Activated CD8-positive, alpha-beta T cell treated with anti-CD3 and anti-CD28 coated beads, Interleukin-2, amount 10 ng/mL, durations not matched to agents 7 days and 5 days (primary cell): ENCODE data around the gene CSNK1D. TPM values are rescaled to one million over a fixed set of nuclear protein-coding genes. Genes with fewer than 3 reads are reported as not detected.

Source experiments
- ATAC-seq: fragments of 150-1000 bp; cut with Tn5 transposase; one replicate; pipeline ENCODE4 v1.10.0; 2021; ENCODE audit warnings: moderate library complexity
- CTCF ChIA-PET: fragments of 350-600 bp; sonication (Branson Sonifier 250); formaldehyde crosslinking; loops from one replicate; lab custom pipeline; 2021; ENCODE audit warnings: antibody characterized with exemption; lab: Charles Lee
- POLR2A ChIA-PET: fragments of 350-600 bp; sonication (Branson Sonifier 250); formaldehyde crosslinking; loops from one replicate; lab custom pipeline; 2021; ENCODE audit warnings: antibody characterized with exemption; lab: Charles Lee
- DNase-seq: peaks from one replicate; pipeline ENCODE4 v3.0.0-alpha.2; 2020
- H3K27ac Mint-ChIP-seq: one replicate; pipeline ENCODE4 v1.8.0; 2021; ENCODE audit warnings: mild to moderate bottlenecking, mixed read lengths
- H3K27me3 Mint-ChIP-seq: one replicate; pipeline ENCODE4 v1.8.0; 2021; ENCODE audit warnings: low read depth, mixed read lengths
- H3K36me3 Mint-ChIP-seq: one replicate; pipeline ENCODE4 v1.8.0; 2021; ENCODE audit warnings: low read depth, mixed read lengths
- H3K4me1 Mint-ChIP-seq: one replicate; pipeline ENCODE4 v1.8.0; 2021; ENCODE audit warnings: low read depth, mixed read lengths
- H3K4me3 Mint-ChIP-seq: one replicate; pipeline ENCODE4 v1.8.0; 2021; ENCODE audit warnings: mild to moderate bottlenecking, mixed read lengths
- H3K9me3 Mint-ChIP-seq: one replicate; pipeline ENCODE4 v1.8.0; 2022; ENCODE audit warnings: mixed read lengths; ENCODE audit not compliant: insufficient read depth
- total RNA-seq, 2 experiments: library from RNA; stranded (reverse); gene quantifications; one replicate each; pipeline ENCODE4 v1.2.3, GENCODE V29; 2021

CSNK1D gene
- total RNA-seq, 2 experiments from 2014 or later: 99.5 to 111 TPM

- ATAC-seq (no peak), DNase-seq (no peak)
- no peak overlapping the region for H3K27ac Mint-ChIP-seq
- peaks cover 2% of the 10 kb centered on the region for H3K27me3 Mint-ChIP-seq
- POLR2A ChIA-PET: no interaction called here
- peaks cover 24% of the 10 kb centered on the region for H3K4me1 Mint-ChIP-seq
- no peaks in the 10 kb centered on the region for H3K36me3 Mint-ChIP-seq
- H3K9me3 Mint-ChIP-seq: no peaks in the 10 kb centered on the region
- CTCF ChIA-PET: interaction anchor here (1.2 to 1.4 kb wide), 3 partner anchors 14 to 16 kb away, joined by 3 to 7 read pairs (median 6); no protein-coding TSS in a partner anchor
- H3K4me3 Mint-ChIP-seq: no peak overlapping the region
Observed at GRCh38 chr17:82219753-82220709, 53.5 kb downstream of the CSNK1D start.

- ChIA-PET CTCF (interaction anchor here (1.2 kb wide), 1 partner anchor 13 kb away, joined by 3 read pairs; no protein-coding TSS in a partner anchor), POLR2A (no interaction called here)
- no peaks in the 10 kb centered on the region for H3K36me3 Mint-ChIP-seq
- ATAC-seq: no peak
- H3K4me1 Mint-ChIP-seq: peaks cover 32% of the 10 kb centered on the region
- no peak overlapping the region for H3K4me3 Mint-ChIP-seq
- no peak overlapping the region for H3K27ac Mint-ChIP-seq
- peaks cover 2% of the 10 kb centered on the region for H3K27me3 Mint-ChIP-seq
- DNase-seq: no peak
- H3K9me3 Mint-ChIP-seq: no peaks in the 10 kb centered on the region
Observed at GRCh38 chr17:82219083-82219482, 54.4 kb downstream of the CSNK1D start.

GRCh38 chr17:82218349-82219075 lies 55.0 kb downstream of the CSNK1D start:
- peaks cover 2% of the 10 kb centered on the region for H3K27me3 Mint-ChIP-seq
- no peak overlapping the region for H3K4me3 Mint-ChIP-seq
- no peak for ATAC-seq
- no peak overlapping the region for H3K27ac Mint-ChIP-seq
- no peak for DNase-seq
- H3K4me1 Mint-ChIP-seq: peaks cover 36% of the 10 kb centered on the region
- POLR2A ChIA-PET: no interaction called here
- H3K9me3 Mint-ChIP-seq: no peaks in the 10 kb centered on the region
- H3K36me3 Mint-ChIP-seq: no peaks in the 10 kb centered on the region
- CTCF ChIA-PET: interaction anchor here (1.2 kb wide), 2 partner anchors 12 to 18 kb away, joined by 3 read pairs; no protein-coding TSS in a partner anchor

- no peak overlapping the region for H3K4me3 Mint-ChIP-seq
- H3K27ac Mint-ChIP-seq: no peak overlapping the region
- no peaks in the 10 kb centered on the region for H3K9me3 Mint-ChIP-seq
- no peaks in the 10 kb centered on the region for H3K36me3 Mint-ChIP-seq
- no peak for ATAC-seq
- CTCF ChIA-PET: interaction anchor here (1.2 kb wide), 1 partner anchor 19 kb away, joined by 3 read pairs; no protein-coding TSS in a partner anchor
- H3K27me3 Mint-ChIP-seq: peaks cover 2% of the 10 kb centered on the region
- no peak for DNase-seq
- peaks cover 37% of the 10 kb centered on the region for H3K4me1 Mint-ChIP-seq
- POLR2A ChIA-PET: no interaction called here
Observed at GRCh38 chr17:82217530-82218204, 55.8 kb downstream of the CSNK1D start.

- ChIA-PET CTCF (interaction anchor here (1.2 to 1.7 kb wide), 2 partner anchors 11 to 19 kb away, joined by 3 to 6 read pairs; no protein-coding TSS in a partner anchor), POLR2A (no interaction called here)
Observed at GRCh38 chr17:82217120-82217529, 56.4 kb downstream of the CSNK1D start.

GRCh38 chr17:82216301-82217119 lies 57.0 kb downstream of the CSNK1D start:
- POLR2A ChIA-PET: interaction anchor here (0.8 kb wide), 2 partner anchors 11 to 15 kb away, joined by 3 to 5 read pairs; no protein-coding TSS in a partner anchor
- CTCF ChIA-PET: interaction anchor here (0.5 to 2.0 kb wide), 3 partner anchors 10 to 105 kb away, joined by 3 to 6 read pairs (median 5); no protein-coding TSS in a partner anchor

More at GRCh38 chr17:82217120-82217529, 56.4 kb downstream of the CSNK1D start:
- Mint-ChIP-seq H3K9me3 (no peaks in the 10 kb centered on the region), H3K27ac (peak overlapping the region; percentile 67), H3K4me1 (peaks cover 37% of the 10 kb centered on the region), H3K4me3 (no peak overlapping the region), H3K27me3 (peaks cover 2% of the 10 kb centered on the region), H3K36me3 (no peaks in the 10 kb centered on the region)
- no peak for ATAC-seq
- no peak for DNase-seq

GRCh38 chr17:82215972-82216300 lies 57.6 kb downstream of the CSNK1D start:
- CTCF ChIA-PET: interaction anchor here (0.5 to 2.0 kb wide), 3 partner anchors 10 to 105 kb away, joined by 3 to 6 read pairs (median 5); no protein-coding TSS in a partner anchor
- H3K4me1 Mint-ChIP-seq: peaks cover 46% of the 10 kb centered on the region
- H3K27ac Mint-ChIP-seq: no peak overlapping the region
- no peaks in the 10 kb centered on the region for H3K9me3 Mint-ChIP-seq
- DNase-seq: no peak
- no peaks in the 10 kb centered on the region for H3K36me3 Mint-ChIP-seq
- H3K4me3 Mint-ChIP-seq: no peak overlapping the region
- ATAC-seq: no peak
- H3K27me3 Mint-ChIP-seq: peaks cover 2% of the 10 kb centered on the region
- POLR2A ChIA-PET: interaction anchor here (0.8 kb wide), 2 partner anchors 10 to 15 kb away, joined by 3 to 5 read pairs; no protein-coding TSS in a partner anchor

More at GRCh38 chr17:82216301-82217119, 57.0 kb downstream of the CSNK1D start:
- H3K27me3 Mint-ChIP-seq: peaks cover 2% of the 10 kb centered on the region
- peaks cover 41% of the 10 kb centered on the region for H3K4me1 Mint-ChIP-seq
- ATAC-seq (peak; percentile 20), DNase-seq (no peak)
- H3K4me3 Mint-ChIP-seq: no peak overlapping the region
- H3K9me3 Mint-ChIP-seq: no peaks in the 10 kb centered on the region
- peak overlapping the region; percentile 67 for H3K27ac Mint-ChIP-seq
- H3K36me3 Mint-ChIP-seq: no peaks in the 10 kb centered on the region

GRCh38 chr17:82215095-82215971 lies 58.2 kb downstream of the CSNK1D start:
- ATAC-seq: no peak
- ChIA-PET POLR2A (interaction anchor here (0.8 to 1.4 kb wide), 3 partner anchors 9 to 14 kb away, joined by 3 to 5 read pairs (median 4); no protein-coding TSS in a partner anchor), CTCF (interaction anchor here (0.5 to 2.0 kb wide), 3 partner anchors 9 to 106 kb away, joined by 3 to 6 read pairs (median 5); no protein-coding TSS in a partner anchor)
- no peak overlapping the region for H3K4me3 Mint-ChIP-seq
- peak overlapping the region; percentile 70 for H3K27ac Mint-ChIP-seq
- H3K4me1 Mint-ChIP-seq: peaks cover 46% of the 10 kb centered on the region
- no peaks in the 10 kb centered on the region for H3K9me3 Mint-ChIP-seq
- DNase-seq: no peak
- no peaks in the 10 kb centered on the region for H3K27me3 Mint-ChIP-seq
- H3K36me3 Mint-ChIP-seq: no peaks in the 10 kb centered on the region

- no peaks in the 10 kb centered on the region for H3K9me3 Mint-ChIP-seq
- POLR2A ChIA-PET: interaction anchor here (1.1 to 3.4 kb wide), 5 partner anchors 8 to 22 kb away, joined by 3 to 15 read pairs (median 5); partner anchors contain the start of gene SLC16A3
- H3K27me3 Mint-ChIP-seq: no peaks in the 10 kb centered on the region
- no peaks in the 10 kb centered on the region for H3K36me3 Mint-ChIP-seq
- DNase-seq: no peak
- H3K4me1 Mint-ChIP-seq: peaks cover 50% of the 10 kb centered on the region
- H3K27ac Mint-ChIP-seq: peak overlapping the region; percentile 54
- H3K4me3 Mint-ChIP-seq: peak overlapping the region; percentile 34
- CTCF ChIA-PET: interaction anchor here (0.8 kb wide), 1 partner anchor 27 kb away, joined by 3 read pairs; no protein-coding TSS in a partner anchor
- no peak for ATAC-seq
Observed at GRCh38 chr17:82214012-82214628, 59.4 kb downstream of the CSNK1D start.
